SKM-1 (cell line): ENCODE measurements around the gene ERLIN1.
"Not testable (repeated sequence)": the region's sequence is repeated elsewhere in the genome, so short reads cannot be mapped to it uniquely, and the experiment has no call there.

Source experiments
- DNase-seq: peaks from one replicate; lab custom pipeline; 2025; ENCODE audit not compliant: unreplicated experiment; lab: John Stamatoyannopoulos, UW

The ERLIN1 gene

GRCh38 chr10:100138921-100139496 is 46.8 kb downstream of the ERLIN1 start:
- no peak for DNase-seq

- DNase-seq: no peak
Observed at GRCh38 chr10:100135486-100135885, 50.3 kb downstream of the ERLIN1 start.

- DNase-seq: no peak
Observed at GRCh38 chr10:100133801-100134200, 52.0 kb downstream of the ERLIN1 start.

GRCh38 chr10:100132427-100132826 is 53.4 kb downstream of the ERLIN1 start:
- no peak for DNase-seq

- no peak for DNase-seq
Observed at GRCh38 chr10:100131571-100131970, 54.3 kb downstream of the ERLIN1 start.

- DNase-seq: no peak
Observed at GRCh38 chr10:100130831-100131230, 55.0 kb downstream of the ERLIN1 start.

GRCh38 chr10:100129424-100129823 is 56.4 kb downstream of the ERLIN1 start:
- DNase-seq: no peak

- no peak for DNase-seq
Observed at GRCh38 chr10:100128951-100129350, 56.9 kb downstream of the ERLIN1 start.

- not testable (repeated sequence) for DNase-seq
Observed at GRCh38 chr10:100125335-100125734, 60.5 kb downstream of the ERLIN1 start.

- DNase-seq: no peak
Observed at GRCh38 chr10:100124097-100124496, 61.7 kb downstream of the ERLIN1 start.

- DNase-seq: no peak
Observed at GRCh38 chr10:100122780-100123179, 63.0 kb downstream of the ERLIN1 start.

- DNase-seq: no peak
Observed at GRCh38 chr10:100120550-100120949, 65.3 kb downstream of the ERLIN1 start.

- no peak for DNase-seq
Observed at GRCh38 chr10:100119726-100120125, 66.1 kb downstream of the ERLIN1 start.

- DNase-seq: no peak
Observed at GRCh38 chr10:100114976-100115770, 70.7 kb downstream of the ERLIN1 start.

- no peak for DNase-seq
Observed at GRCh38 chr10:100114460-100114859, 71.4 kb downstream of the ERLIN1 start.

- no peak for DNase-seq
Observed at GRCh38 chr10:100109670-100110069, 76.2 kb downstream of the ERLIN1 start.

- DNase-seq: no peak
Observed at GRCh38 chr10:100106865-100107264, 79.0 kb downstream of the ERLIN1 start.

- no peak for DNase-seq
Observed at GRCh38 chr10:100104300-100104699, 81.5 kb downstream of the ERLIN1 start.

- DNase-seq: no peak
Observed at GRCh38 chr10:100103581-100103980, 82.2 kb downstream of the ERLIN1 start.

GRCh38 chr10:100101192-100102076 is 84.4 kb downstream of the ERLIN1 start:
- DNase-seq: no peak

- no peak for DNase-seq
Observed at GRCh38 chr10:100100651-100101184, 85.1 kb downstream of the ERLIN1 start.
